Measurements from ENCODE around the gene VCAN. TPM values are rescaled to one million over a fixed set of nuclear protein-coding genes. Genes with fewer than 3 reads are reported as not detected.

VCAN gene
- total RNA-seq, 2 experiments from 2014 or later, result under 0.01 TPM; not detected in 1

DNA sequence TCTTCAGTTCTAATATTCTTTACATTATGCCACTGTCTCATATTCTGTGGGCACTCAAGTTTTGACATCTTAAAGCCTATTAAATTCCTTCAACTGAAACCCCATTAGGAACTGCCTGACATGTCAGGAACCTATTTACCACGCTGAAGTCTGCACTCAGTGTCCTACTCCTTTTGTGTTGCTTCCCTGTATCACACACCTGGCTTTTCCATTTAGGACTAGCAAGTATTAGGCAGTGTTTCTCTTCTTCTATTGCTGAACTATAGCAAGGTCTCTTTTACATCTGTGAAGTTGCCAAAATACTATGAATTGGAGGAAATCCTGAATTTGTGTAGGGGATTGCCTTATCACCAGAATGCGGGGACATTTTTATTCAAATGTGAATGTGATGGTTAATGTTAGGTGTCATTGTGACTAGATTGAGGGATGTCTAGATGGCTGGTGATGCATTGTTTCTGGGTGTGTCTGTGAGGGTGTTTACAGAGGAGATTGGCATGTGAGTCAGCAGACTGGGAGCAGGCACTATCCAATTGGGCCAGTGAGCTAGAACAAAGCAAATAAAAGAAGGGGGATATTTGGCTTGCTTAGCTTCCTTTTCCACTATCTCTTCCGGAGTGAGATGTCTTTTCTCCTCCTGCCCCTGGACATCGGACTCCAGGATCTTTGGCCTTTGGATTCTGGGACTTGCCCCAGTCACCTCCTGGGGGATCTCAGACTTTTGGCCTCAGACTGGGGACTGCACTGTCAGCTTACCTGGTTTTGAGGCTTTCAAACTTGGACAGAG is 21.2 kb upstream of the VCAN start:
- Histone ChIP-seq H4K20me1 (ENCODE audit: insufficient read depth, low read length) (no peaks in the 10 kb centered on the region), H3K4me3 (ENCODE audit: low read depth, low read length, poor library complexity, severe bottlenecking) (no peak overlapping the region), H3K27ac (ENCODE audit: low read depth, low read length, poor library complexity, severe bottlenecking) (no peak overlapping the region), H2AFZ (ENCODE audit: low read length) (no peak overlapping the region), H3K4me2 (ENCODE audit: low read length) (no peak overlapping the region), H3K9me3 (ENCODE audit: low read length) (0 out of 2 replicates have a peak, but pooled peaks cover 7% of the 10 kb centered on the region), H3K36me3 (ENCODE audit: insufficient read depth, low read length) (no peaks in the 10 kb centered on the region), H3K4me1 (ENCODE audit: insufficient read depth, low read length, poor library complexity, severe bottlenecking) (no peaks in the 10 kb centered on the region), H3K79me2 (ENCODE audit: insufficient read depth, low read depth, low read length) (no peaks in the 10 kb centered on the region), H3K9me2 (ENCODE audit: insufficient read depth, low read length) (no peaks in the 10 kb centered on the region)
- no peak for TF ChIP-seq EZH2phosphoT487 (IDR thresholded peaks at IDR 0.05; ENCODE audit: borderline replicate concordance, low read depth, low read length)
- TF ChIP-seq, protein P1, sequence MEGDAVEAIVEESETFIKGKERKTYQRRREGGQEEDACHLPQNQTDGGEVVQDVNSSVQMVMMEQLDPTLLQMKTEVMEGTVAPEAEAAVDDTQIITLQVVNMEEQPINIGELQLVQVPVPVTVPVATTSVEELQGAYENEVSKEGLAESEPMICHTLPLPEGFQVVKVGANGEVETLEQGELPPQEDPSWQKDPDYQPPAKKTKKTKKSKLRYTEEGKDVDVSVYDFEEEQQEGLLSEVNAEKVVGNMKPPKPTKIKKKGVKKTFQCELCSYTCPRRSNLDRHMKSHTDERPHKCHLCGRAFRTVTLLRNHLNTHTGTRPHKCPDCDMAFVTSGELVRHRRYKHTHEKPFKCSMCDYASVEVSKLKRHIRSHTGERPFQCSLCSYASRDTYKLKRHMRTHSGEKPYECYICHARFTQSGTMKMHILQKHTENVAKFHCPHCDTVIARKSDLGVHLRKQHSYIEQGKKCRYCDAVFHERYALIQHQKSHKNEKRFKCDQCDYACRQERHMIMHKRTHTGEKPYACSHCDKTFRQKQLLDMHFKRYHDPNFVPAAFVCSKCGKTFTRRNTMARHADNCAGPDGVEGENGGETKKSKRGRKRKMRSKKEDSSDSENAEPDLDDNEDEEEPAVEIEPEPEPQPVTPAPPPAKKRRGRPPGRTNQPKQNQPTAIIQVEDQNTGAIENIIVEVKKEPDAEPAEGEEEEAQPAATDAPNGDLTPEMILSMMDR (conservative IDR thresholded peaks at IDR 0.05; ENCODE audit: low read length), result no peak
- CTCF ChIA-PET (ENCODE audit: unreplicated experiment), result no interaction called here
- no TSS peak for BruUV-seq (replicated peaks)
- no peak for DNase-seq (ENCODE audit: low spot score)
- POLR2A ChIA-PET, result interaction anchor here (0.7 kb wide), 1 partner anchor 429 kb away, joined by 3 read pairs; no protein-coding TSS in a partner anchor
- intact Hi-C loops (cut with micrococcal nuclease; ENCODE audit: unreplicated experiment), result no loop called here

DNA sequence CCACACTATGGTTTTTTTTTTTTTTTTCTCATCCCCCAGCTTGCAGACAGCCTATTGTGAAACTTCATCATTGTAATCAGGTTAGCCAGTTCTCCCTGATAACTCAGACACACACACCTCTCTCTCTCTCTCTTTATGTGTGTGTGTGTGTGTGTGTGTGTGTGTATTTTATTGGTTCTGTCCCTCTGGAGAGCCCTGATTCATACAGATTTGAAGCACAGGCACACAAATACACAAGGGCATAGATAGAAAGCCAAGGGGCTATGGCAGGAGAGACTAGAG is 20.6 kb upstream of the VCAN start:
- ChIA-PET CTCF (ENCODE audit: unreplicated experiment) (no interaction called here), POLR2A (interaction anchor here (0.7 kb wide), 2 partner anchors 430 to 548 kb away, joined by 3 to 4 read pairs; no protein-coding TSS in a partner anchor)
- Histone ChIP-seq H3K79me2 (ENCODE audit: insufficient read depth, low read depth, low read length) (no peaks in the 10 kb centered on the region), H3K9me2 (ENCODE audit: insufficient read depth, low read length) (no peaks in the 10 kb centered on the region), H3K9me3 (ENCODE audit: low read length) (0 out of 2 replicates have a peak, but pooled peaks cover 7% of the 10 kb centered on the region), H4K20me1 (ENCODE audit: insufficient read depth, low read length) (no peaks in the 10 kb centered on the region), H3K27ac (ENCODE audit: low read depth, low read length, poor library complexity, severe bottlenecking) (no peak overlapping the region), H3K4me2 (ENCODE audit: low read length) (no peak overlapping the region), H3K4me1 (ENCODE audit: insufficient read depth, low read length, poor library complexity, severe bottlenecking) (no peaks in the 10 kb centered on the region), H3K4me3 (ENCODE audit: low read depth, low read length, poor library complexity, severe bottlenecking) (no peak overlapping the region), H2AFZ (ENCODE audit: low read length) (no peak overlapping the region), H3K36me3 (ENCODE audit: insufficient read depth, low read length) (no peaks in the 10 kb centered on the region)
- no peak for DNase-seq (ENCODE audit: low spot score)
- TF ChIP-seq EZH2phosphoT487 (IDR thresholded peaks at IDR 0.05; ENCODE audit: borderline replicate concordance, low read depth, low read length), result no peak
- TF ChIP-seq, protein P1 (conservative IDR thresholded peaks at IDR 0.05; ENCODE audit: low read length), result no peak
- BruUV-seq (replicated peaks), result no TSS peak
- intact Hi-C loops (cut with micrococcal nuclease; ENCODE audit: unreplicated experiment), result no loop called here

DNA sequence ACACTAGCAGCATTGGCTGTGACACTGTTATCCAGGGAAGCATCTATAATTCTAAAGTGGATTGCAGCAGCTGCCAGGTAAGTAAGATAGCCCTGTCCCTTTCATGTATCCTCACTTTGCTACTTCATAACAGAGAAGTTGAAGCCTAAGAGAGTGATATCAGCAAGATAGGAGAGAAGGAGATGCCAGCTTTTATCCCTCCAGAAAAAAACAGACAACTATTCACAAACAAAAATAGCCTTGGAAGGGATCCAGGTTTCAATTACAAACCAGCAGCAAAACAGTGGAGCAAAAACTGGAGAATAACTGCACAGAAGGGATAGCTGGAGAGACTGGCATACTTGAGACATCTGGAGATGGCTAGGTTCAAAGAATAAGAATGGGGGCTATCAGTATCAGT is 19.6 kb upstream of the VCAN start:
- TF ChIP-seq, protein P1 (conservative IDR thresholded peaks at IDR 0.05; ENCODE audit: low read length), result no peak
- no peak for TF ChIP-seq EZH2phosphoT487 (IDR thresholded peaks at IDR 0.05; ENCODE audit: borderline replicate concordance, low read depth, low read length)
- H3K79me2 ChIP-seq (ENCODE audit: insufficient read depth, low read depth, low read length), result no peaks in the 10 kb centered on the region
- H4K20me1 ChIP-seq (ENCODE audit: insufficient read depth, low read length), result no peaks in the 10 kb centered on the region
- no peak overlapping the region for H2AFZ ChIP-seq (ENCODE audit: low read length)
- no peak overlapping the region for H3K4me2 ChIP-seq (ENCODE audit: low read length)
- H3K27ac ChIP-seq (ENCODE audit: low read depth, low read length, poor library complexity, severe bottlenecking), result no peak overlapping the region
- no TSS peak for BruUV-seq (replicated peaks)
- H3K4me3 ChIP-seq (ENCODE audit: low read depth, low read length, poor library complexity, severe bottlenecking), result no peak overlapping the region
- no peaks in the 10 kb centered on the region for H3K9me2 ChIP-seq (ENCODE audit: insufficient read depth, low read length)
- H3K4me1 ChIP-seq (ENCODE audit: insufficient read depth, low read length, poor library complexity, severe bottlenecking), result no peaks in the 10 kb centered on the region
- ChIA-PET POLR2A (no interaction called here), CTCF (ENCODE audit: unreplicated experiment) (no interaction called here)
- intact Hi-C loops (cut with micrococcal nuclease; ENCODE audit: unreplicated experiment), result no loop called here
- 0 out of 2 replicates have a peak, but pooled peaks cover 7% of the 10 kb centered on the region for H3K9me3 ChIP-seq (ENCODE audit: low read length)
- no peak for DNase-seq (ENCODE audit: low spot score)
- no peaks in the 10 kb centered on the region for H3K36me3 ChIP-seq (ENCODE audit: insufficient read depth, low read length)
